Activated gamma-delta T cell treated with anti-CD3 and anti-CD28 coated beads, Interleukin-2, amount 50 U/mL, for 16 hours (primary cell): Measurements from ENCODE around the gene TRIM72.
"Not testable (repeated sequence)": the region's sequence is repeated elsewhere in the genome, so short reads cannot be mapped to it uniquely, and the experiment has no call there.

ENCODE experiments used
- DNase-seq: peaks from one replicate; pipeline ENCODE4 v3.0.0-alpha.2; 2020; ENCODE audit warnings: low read depth

TRIM72 gene

DNA sequence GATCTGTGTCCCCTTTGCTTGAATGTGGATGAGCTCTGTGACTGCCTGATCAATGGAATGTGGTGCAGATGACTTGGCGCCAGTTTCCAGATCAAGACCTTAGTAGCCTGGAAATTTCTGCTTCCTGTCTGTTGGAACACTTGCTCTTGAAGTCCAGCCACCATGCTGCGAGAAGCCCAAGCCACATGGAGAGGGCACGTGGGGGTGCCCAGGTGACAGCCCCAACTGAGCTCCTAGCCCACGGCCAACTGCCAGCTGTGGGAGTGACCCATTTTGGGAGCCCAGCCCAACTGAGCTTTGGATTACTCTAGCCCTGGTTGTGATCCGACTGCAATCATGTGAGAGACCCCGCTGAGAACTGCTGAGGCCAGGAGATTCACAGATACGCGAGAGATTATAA lies 42.5 kb downstream of the TRIM72 start:
- no peak for DNase-seq

- DNase-seq: no peak
Observed at GRCh38 chr16:31258366-31258765, 44.4 kb downstream of the TRIM72 start.

GRCh38 chr16:31260136-31260931 lies 46.4 kb downstream of the TRIM72 start:
- DNase-seq: no peak

DNA sequence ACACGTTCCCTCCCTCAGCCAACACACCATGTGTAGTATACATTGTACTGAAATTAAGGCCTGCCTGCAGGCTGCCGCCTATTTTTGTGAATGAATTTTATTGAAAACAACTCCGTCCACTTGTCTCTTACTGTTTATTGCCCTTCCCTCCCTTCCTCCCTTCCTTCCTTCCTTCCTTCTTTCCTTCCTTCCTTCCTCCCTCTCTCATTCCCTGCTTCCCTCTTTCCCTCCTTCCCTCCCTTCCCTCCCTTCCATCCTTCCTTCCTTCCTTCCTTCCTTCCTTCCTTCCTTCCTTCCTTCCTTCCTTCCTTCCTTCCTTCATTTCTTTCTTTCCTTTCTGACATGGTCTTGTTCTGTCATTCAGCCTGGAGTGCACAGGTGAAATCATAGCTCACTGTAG lies 48.2 kb downstream of the TRIM72 start:
- no peak for DNase-seq

DNA sequence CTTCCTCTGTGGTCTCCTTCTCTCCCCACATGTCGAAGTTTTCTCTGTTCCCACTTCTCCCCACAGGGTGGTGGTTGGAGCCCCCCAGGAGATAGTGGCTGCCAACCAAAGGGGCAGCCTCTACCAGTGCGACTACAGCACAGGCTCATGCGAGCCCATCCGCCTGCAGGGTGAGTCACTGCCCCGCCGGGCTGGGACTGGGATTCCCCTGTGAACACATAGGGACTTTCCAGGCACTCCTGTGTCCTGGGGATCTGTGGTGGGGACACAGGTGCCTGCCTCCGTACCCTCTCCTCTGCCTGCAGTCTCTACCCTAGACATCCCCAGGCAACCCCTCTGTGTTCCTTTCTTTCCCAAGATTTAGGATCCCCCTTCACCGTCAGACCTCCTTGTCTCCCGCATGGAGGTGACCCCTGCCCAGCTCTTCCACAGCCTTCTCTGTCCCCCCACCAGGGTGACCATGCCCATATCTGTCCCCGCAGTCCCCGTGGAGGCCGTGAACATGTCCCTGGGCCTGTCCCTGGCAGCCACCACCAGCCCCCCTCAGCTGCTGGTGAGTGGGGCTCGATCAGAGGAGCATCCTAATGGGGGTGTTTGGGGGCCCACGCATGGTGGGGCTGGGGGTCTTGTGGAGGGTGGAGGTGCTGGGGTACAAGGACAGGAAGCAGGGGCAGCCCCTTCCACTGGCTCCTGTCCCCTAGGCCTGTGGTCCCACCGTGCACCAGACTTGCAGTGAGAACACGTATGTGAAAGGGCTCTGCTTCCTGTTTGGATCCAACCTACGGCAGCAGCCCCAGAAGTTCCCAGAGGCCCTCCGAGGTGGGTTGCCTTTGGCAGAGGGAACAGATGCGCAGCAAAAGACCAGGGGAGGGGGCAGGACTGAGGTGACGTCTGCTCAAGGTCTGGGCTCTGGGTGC lies 51.7 kb downstream of the TRIM72 start:
- DNase-seq: peak; percentile 68

DNA sequence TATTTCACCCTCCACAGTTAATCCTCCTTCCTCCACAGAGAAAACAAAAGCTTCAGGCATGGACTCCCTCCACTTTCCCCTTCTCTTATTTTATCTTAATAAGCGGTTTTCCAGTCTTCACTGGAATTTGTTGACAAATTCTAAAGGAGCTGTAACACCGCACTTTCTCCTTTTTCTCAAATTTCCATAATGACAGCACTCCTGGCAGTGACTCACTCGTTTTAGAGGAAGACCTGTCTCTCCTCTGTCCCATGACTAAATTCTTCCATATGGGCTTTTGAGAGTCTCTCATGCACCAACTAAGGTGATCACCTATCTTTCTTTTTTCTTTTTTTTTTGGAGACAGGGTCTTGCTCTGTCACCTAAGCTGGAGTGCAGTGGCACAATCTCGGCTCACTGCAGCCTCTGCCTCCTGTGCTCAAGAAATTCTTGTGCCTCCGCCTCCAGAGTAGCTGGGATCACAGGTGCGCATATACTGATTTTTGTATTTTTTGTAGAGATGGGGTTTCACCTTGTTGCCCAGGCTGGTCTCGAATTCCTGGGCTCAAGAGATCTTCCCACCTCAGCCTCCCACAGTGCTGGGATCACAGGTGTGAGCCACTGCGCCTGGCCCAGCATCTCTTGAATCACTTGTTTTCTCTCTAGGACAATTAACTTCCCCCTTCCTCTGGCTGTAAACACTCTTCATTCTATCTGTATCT lies 53.6 kb downstream of the TRIM72 start:
- no peak for DNase-seq

DNA sequence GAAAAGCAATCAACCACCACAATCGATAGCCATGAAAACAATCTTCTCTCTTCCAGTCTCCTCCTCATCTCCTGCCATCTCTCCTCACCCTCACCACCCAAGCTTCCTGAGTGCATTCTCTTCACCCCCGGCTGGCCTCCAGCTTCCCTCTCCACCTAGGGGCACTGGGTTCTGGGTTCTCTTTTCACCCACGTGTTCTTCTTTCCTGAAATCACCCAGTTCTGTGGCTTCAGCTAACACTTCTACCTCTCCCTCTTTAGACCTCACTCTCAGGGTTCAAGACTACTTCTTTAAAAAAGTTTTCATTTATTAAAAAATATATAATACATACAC lies 54.1 kb downstream of the TRIM72 start:
- no peak for DNase-seq

DNA sequence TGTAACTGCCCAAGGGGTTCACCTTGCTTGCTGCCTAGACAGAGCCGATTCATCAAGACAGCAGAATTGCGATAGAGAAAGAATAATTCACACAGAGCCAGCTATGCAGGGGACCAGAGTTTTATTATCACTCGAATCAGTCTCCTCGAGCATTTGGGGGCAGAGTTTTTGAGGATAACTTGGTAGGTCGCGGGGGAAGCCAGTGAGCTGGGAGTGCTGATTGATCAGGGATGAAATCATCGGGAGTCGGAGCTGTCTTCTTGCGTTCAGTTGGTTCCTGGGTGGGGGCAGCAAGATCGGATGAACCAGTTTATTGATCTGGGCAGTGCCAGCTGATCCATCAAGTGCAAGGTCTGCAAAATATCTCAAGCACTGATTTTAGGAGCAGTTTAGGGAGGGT lies 55.0 kb downstream of the TRIM72 start:
- DNase-seq: no peak

DNA sequence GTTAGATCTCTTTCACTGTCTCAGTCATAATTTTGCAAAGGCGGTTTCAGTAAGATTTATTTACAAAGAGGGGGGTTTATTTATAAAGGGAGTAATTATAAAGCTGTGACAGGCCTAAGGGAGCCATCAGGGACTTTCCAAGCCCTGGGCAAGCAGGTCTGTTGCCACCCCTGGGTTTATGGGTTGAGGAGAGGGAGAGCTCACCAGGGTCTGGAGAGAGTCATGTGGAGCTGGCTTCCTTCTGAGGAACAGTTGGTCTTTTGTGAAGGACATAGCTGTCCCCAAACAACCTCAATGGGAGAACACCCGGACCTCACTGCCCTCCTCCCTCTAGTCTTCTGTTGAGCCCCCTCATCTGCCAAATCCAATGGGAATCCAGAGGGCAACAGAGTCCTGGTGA lies 55.6 kb downstream of the TRIM72 start:
- DNase-seq: no peak

GRCh38 chr16:31269973-31270372 lies 56.1 kb downstream of the TRIM72 start:
- not testable (repeated sequence) for DNase-seq

- no peak for DNase-seq
Observed at GRCh38 chr16:31270795-31271194, 56.9 kb downstream of the TRIM72 start.

GRCh38 chr16:31271621-31272190 lies 57.8 kb downstream of the TRIM72 start:
- DNase-seq: no peak

DNA sequence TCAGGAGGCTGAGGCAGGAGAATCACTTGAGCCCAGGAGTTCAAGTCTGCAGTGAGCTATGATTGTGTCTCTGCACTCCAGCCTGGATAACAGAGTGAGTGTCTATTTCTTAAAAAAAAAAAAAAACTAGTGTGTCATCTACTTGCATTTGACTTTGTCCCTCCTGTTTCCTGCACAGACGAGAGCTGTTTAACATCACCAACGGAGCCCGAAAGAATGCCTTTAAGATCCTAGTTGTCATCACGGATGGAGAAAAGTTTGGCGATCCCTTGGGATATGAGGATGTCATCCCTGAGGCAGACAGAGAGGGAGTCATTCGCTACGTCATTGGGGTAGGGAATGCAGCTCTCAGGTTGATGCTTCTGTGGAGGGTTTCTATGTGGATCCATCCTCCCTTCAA lies 59.3 kb downstream of the TRIM72 start:
- DNase-seq: no peak

GRCh38 chr16:31273676-31274075 lies 59.8 kb downstream of the TRIM72 start:
- no peak for DNase-seq

- DNase-seq: no peak
Observed at GRCh38 chr16:31274831-31275816, 61.2 kb downstream of the TRIM72 start.

DNA sequence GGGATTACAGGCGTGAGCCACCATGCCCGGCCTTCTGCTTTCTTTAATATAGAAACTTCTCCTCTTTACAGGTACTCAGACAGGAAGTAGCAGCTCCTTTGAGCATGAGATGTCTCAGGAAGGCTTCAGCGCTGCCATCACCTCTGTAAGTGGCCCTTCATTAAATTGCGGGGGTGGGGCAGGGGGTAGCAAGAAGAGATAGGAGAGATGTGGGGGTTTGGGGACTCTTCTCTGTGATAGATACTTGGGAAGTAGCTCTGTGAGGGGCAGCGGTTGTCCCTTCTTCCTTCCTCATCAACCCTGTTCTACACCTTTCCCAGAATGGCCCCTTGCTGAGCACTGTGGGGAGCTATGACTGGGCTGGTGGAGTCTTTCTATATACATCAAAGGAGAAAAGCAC lies 62.7 kb downstream of the TRIM72 start:
- no peak for DNase-seq

DNA sequence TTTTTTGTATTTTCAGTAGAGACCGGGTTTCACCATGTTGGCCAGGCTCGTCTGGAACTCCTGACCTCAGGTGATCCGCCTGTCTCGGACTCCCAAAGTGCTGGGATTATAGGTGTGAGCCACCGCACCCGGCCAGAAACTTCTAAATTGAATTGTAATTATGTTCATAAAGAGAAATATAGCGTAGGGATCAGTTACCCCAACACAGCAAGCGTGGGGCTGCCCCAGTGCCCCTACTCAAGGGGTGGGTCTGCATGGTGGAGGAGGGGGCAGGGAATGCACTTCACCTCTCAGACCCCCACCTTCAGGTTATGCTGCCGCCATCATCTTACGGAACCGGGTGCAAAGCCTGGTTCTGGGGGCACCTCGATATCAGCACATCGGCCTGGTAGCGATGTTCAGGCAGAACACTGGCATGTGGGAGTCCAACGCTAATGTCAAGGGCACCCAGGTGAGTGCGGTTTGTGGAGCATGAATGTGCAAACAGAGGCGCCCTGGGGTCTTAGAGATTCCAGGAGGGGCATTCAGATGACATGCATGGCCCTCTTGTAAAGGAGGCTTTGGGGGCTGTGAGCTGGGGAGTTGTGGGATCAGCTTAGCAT lies 63.8 kb downstream of the TRIM72 start:
- no peak for DNase-seq

GRCh38 chr16:31278853-31279252 lies 64.9 kb downstream of the TRIM72 start:
- not testable (repeated sequence) for DNase-seq
